Regular cardiac myocyte (primary cell): ENCODE results near the gene TSC22D2. TPM values are rescaled to one million over a fixed set of nuclear protein-coding genes. Genes with fewer than 3 reads are reported as not detected.

ENCODE experiments used
- total RNA-seq: library from RNA; depleted of rRNA; stranded (reverse); fragments of >200 nt; gene quantifications from 2 replicates; pipeline ENCODE4 v1.2.3, GENCODE V29; 2014

TSC22D2 gene
- total RNA-seq = 5.1 and 8.8 TPM in 2 replicates

DNA sequence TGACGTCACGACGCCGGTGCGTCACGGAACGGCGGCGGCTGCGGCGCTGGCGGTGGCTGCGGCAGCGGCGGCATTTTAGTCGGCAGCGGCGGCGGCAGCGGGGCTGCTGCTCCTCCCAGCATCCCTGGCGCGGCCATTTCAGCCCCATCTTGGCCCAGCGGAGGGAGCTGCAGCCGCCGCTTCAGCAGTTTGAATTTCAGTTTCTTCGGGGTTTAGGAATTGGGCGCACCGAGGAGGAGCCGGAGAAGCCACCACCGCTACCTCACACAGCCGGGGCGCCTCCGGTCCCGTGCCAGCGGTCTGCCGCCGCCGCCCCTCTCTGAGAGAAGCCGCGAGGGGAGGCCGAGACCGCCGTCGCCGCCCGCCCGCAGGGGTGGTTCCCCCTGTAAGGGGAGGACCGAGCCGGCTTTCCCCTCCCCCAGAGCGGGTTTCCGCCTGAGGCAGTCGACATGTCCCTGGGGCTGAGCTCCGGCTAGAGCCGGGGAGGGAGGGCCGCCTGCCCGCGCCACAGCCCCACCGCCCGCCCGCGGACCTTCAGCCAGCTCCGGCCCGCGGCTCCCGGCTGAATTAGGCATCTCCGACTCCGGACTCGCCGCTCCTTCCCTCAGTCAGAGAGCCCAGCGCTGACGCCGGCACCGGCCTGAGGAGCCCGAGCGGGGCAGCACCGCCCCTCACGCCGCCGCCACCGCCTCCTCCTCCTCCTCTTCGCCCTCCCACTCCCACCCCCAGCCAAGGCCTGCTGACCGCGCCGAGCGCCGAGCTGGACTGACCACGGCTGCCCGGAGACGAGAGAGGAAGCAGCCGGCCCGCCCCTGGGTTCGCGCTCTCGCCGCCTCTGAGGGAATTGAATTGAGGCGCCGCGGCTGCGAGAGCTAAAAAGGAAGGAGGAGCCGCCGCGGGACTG is at the start of gene TSC22D2:
Gene TSC22D2, plus strand, starts transcription at position 78 of the 904 bp plus-strand sequence. CDS start 1,053 bp downstream, outside the sequence.

Other genes starting within 250 kb of the TSC22D2 start
- 209 and 233 TPM in 2 replicates for gene SERP1, start 138.2 kb downstream of the TSC22D2 start, total RNA-seq
- 196 and 251 TPM in 2 replicates for gene EIF2A, start 138.5 kb downstream of the TSC22D2 start, total RNA-seq
- 161 and 294 TPM in 2 replicates for gene SELENOT, start 195.0 kb downstream of the TSC22D2 start, total RNA-seq